AG04449 (cell line): Measurements from ENCODE around the gene SPI1.

Source experiments
- CTCF ChIA-PET: fragments of 350-600 bp; formaldehyde crosslinking; extraction: SDS; loops from one replicate; lab custom pipeline; 2021; ENCODE audit warnings: antibody characterized with exemption; lab: Yijun Ruan, JAX
- POLR2A ChIA-PET: fragments of 400-600, 350-600 bp; formaldehyde crosslinking; extraction: SDS; loops from one replicate; lab custom pipeline; 2020; ENCODE audit warnings: antibody characterized with exemption, inconsistent platforms; lab: Yijun Ruan, JAX
- DNase-seq: peaks from one replicate; pipeline ENCODE4 v3.0.0-alpha.2; 2010; ENCODE audit warnings: low read depth, low spot score
- H3K4me3 ChIP-seq: 2 replicates; pipeline ENCODE4 v1.5.1; 2011; ENCODE audit warnings: low read depth, mild to moderate bottlenecking, control low read depth, low read length
- TF ChIP-seq, protein P1 (sequence below): IDR thresholded peaks from one replicate; pipeline ENCODE4 v1.5.1; 2011; ENCODE audit warnings: mild to moderate bottlenecking, moderate library complexity, low read length, control low read depth, inconsistent platforms; ENCODE audit not compliant: insufficient read depth; ENCODE audit errors: missing control alignments

SPI1 gene

DNA sequence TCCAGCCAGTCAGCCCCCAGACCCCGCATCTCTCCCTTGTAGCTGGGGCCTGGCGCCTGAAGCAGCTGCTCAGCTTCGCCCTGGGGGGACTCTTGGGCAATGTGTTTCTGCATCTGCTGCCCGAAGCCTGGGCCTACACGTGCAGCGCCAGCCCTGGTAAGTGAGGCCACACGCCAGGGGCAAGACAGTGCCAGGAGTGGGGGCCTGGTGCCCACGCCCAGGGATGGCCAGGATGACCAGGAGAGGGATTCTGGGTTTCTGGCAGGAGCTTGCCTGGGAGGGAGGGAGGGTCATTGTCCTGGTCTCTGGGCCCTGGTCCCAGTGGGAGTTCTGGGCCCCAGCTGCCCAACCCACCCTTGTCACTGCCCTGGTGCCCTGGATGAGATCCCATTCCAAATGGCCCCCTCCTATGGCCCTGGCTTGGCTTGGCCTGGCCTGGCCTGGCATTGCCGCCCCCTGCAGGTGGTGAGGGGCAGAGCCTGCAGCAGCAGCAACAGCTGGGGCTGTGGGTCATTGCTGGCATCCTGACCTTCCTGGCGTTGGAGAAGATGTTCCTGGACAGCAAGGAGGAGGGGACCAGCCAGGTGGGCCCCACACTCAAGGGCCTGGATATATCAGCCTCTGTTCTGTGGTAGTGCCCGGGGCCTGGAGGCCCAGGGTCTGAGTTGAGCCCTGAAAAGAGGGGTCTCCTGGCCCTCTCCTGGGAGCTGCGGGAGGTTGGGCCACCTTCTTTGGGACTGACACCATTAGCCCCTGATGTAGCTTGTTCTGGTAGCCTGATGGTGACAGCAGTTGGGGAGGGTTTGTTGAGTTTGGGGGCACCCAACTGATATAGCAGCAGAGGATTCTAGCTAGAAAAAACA is 33.8 kb upstream of the SPI1 start:
- CTCF ChIA-PET = interaction anchor here (0.8 to 6.4 kb wide), 15 partner anchors 11 to 205 kb away, joined by 3 to 88 read pairs (median 5); partner anchors contain the start of gene PSMC3
- POLR2A ChIA-PET = no interaction called here
- TF ChIP-seq, protein P1, sequence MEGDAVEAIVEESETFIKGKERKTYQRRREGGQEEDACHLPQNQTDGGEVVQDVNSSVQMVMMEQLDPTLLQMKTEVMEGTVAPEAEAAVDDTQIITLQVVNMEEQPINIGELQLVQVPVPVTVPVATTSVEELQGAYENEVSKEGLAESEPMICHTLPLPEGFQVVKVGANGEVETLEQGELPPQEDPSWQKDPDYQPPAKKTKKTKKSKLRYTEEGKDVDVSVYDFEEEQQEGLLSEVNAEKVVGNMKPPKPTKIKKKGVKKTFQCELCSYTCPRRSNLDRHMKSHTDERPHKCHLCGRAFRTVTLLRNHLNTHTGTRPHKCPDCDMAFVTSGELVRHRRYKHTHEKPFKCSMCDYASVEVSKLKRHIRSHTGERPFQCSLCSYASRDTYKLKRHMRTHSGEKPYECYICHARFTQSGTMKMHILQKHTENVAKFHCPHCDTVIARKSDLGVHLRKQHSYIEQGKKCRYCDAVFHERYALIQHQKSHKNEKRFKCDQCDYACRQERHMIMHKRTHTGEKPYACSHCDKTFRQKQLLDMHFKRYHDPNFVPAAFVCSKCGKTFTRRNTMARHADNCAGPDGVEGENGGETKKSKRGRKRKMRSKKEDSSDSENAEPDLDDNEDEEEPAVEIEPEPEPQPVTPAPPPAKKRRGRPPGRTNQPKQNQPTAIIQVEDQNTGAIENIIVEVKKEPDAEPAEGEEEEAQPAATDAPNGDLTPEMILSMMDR = peak; percentile 89
- no peak for DNase-seq
- H3K4me3 ChIP-seq = no peak overlapping the region

- TF ChIP-seq, protein P1 = no peak
- H3K4me3 ChIP-seq = peak overlapping the region; percentile 95
- CTCF ChIA-PET = interaction anchor here (0.8 to 6.4 kb wide), 8 partner anchors 9 to 203 kb away, joined by 3 to 88 read pairs (median 16); partner anchors contain the start of gene PSMC3
Observed at GRCh38 chr11:47410370-47411264, 32.3 kb upstream of the SPI1 start.

GRCh38 chr11:47409440-47410369 is 31.4 kb upstream of the SPI1 start:
- no peak for DNase-seq
- peak overlapping the region; percentile 95 for H3K4me3 ChIP-seq
- TF ChIP-seq, protein P1 = no peak
- CTCF ChIA-PET = interaction anchor here (1.4 to 6.4 kb wide), 5 partner anchors 8 to 37 kb away, joined by 5 to 88 read pairs (median 35); partner anchors contain the start of gene PSMC3
- POLR2A ChIA-PET = interaction anchor here (2.2 kb wide), 1 partner anchor 9 kb away, joined by 9 read pairs; no protein-coding TSS in a partner anchor

More at GRCh38 chr11:47410370-47411264, 32.3 kb upstream of the SPI1 start:
- no peak for DNase-seq
- POLR2A ChIA-PET = interaction anchor here (0.6 kb wide), 1 partner anchor 14 kb away, joined by 4 read pairs; no protein-coding TSS in a partner anchor

GRCh38 chr11:47408598-47409439 is 30.5 kb upstream of the SPI1 start:
- peak; percentile 54 for DNase-seq
- ChIA-PET CTCF (interaction anchor here (1.4 to 6.4 kb wide), 3 partner anchors 11 to 36 kb away, joined by 5 to 88 read pairs (median 66); partner anchors contain the start of gene PSMC3), POLR2A (interaction anchor here (0.6 to 2.2 kb wide), 4 partner anchors 10 to 131 kb away, joined by 3 to 9 read pairs (median 3); partner anchors contain the start of gene PSMC3)
- TF ChIP-seq, protein P1 = no peak
- peak overlapping the region; percentile 95 for H3K4me3 ChIP-seq
